Measurements from ENCODE around the gene ABHD2.
"Not testable (repeated sequence)": the region's sequence is repeated elsewhere in the genome, so short reads cannot be mapped to it uniquely, and the experiment has no call there.

The ABHD2 gene

GRCh38 chr15:89075846-89076245, 12.4 kb upstream of the ABHD2 start:
- DNase-seq = no peak

- no peak for DNase-seq
Observed at GRCh38 chr15:89077750-89078149, 10.5 kb upstream of the ABHD2 start.

DNA sequence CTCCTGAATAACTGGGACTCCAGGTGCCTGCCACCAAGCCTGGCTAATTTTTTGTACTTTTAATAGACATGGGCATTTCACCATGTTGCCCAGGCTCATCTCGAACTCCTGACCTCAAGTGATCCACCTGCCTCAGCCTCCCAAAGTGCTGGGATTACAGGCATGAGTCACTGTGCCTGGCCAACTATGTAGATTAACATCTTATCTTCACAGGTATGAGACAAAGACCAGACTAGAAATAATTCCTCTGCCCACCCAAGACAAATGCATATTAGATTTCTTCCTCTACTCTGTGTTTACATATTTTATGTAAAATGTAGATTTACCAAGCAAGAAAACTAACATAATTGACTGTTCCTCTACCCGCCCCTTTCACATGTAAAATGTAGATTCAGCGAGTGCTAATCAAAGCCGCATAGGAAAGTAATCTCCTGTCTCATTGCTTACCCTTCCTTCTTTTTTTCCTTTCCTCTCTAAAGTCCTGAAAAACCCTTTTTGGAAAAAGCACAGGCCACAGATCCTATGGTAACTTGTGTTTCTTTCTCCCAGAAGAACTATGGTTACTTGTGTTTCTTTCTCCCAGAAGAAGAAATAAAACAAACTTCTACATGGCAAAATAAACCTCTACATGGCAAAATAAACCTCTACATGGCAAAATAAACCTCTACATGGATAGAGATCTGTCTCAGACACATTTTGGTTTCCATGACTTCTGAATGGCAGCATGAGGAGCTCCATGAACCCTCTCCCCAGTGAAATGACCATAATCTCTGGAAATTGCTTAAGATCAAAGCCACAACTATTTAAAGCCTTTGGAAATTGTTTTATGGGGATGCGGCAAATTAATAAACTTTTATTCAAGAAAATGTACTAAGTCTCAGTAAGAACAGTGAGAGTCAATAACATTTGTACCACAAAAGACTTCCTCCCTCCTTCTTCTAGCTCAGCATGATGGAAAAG, 9.1 kb upstream of the ABHD2 start:
- DNase-seq = no peak

GRCh38 chr15:89081878-89082277, 6.4 kb upstream of the ABHD2 start:
- no peak for DNase-seq

- no peak for DNase-seq
Observed at GRCh38 chr15:89083246-89083645, 5.0 kb upstream of the ABHD2 start.

DNA sequence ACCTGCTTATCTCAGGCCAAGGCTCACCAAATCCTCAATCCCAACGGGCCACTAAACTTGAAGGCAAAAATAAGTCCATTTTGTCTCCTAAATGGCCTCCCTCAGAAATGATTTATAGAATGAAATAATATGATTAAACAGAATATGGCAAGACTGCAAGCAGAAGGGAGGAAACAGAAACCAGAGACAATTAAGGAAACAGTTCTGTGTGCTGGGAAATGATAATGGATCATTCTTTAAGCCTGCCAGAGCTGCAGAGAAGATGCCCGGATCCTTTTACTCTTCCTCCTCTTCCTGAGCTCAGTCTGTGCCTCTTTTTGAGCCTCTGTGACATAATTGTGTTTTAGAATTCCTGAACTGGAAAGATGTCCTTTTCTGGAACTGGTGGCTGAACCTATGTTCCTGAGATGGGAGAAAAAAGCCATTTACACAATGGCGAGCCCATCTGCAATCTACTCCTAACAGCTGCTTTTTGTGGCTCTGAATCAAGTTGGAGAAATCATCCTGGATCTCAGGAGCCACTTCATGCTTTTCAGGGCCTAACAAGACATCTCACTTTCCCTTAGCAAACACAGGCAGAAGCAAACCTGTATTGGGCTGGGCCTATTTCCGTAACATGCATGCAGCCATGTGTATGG, 2.8 kb upstream of the ABHD2 start:
- no peak for DNase-seq

DNA sequence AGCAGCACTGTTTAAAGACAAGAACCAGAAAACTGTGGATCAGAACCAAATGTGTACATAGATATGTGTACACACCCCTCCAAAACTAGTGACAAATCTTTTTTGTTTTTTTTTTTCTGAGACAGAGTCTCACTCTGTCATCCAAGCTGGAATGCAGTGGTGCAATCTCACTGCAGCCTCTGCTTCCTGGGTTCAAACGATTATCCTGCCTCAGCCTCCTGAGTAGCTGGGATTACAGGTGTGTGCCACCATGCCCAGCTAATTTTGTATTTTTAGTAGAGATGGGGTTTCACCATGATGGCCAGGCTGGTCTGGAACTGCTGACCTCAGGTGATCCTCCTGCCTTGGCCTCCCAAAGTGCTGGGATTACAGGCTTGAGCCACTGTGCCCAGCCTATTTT, 2.3 kb upstream of the ABHD2 start:
- DNase-seq = not testable (repeated sequence)

DNA sequence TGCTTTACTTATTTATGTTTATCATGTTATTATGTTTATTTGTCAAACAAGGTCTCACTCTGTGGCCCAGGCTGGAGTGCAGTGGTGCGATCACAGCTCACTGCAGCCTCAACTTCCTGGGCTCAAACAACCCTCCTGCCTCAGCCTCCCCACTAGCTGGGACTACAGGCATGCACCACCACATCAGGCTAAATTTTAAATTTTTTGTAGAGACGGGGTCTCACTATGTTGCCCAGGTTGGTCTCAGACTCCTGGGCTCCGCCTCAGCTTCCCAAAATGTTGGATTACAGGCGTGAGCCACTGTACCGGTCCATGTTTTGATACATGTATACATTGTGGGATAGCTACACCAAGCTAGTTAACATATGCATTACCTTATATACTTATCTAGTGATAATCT, 1.9 kb upstream of the ABHD2 start:
- DNase-seq = not testable (repeated sequence)

GRCh38 chr15:89087161-89087829, 961 bp upstream of the ABHD2 start:
- DNase-seq = no peak

GRCh38 chr15:89088605-89089315, 504 bp downstream of the ABHD2 start:
- no peak for DNase-seq

- no peak for DNase-seq
Observed at GRCh38 chr15:89089316-89090230, 1.3 kb downstream of the ABHD2 start.

GRCh38 chr15:89090791-89091626, 2.8 kb downstream of the ABHD2 start:
- peak; percentile 49 for DNase-seq

- no peak for DNase-seq
Observed at GRCh38 chr15:89091627-89092220, 3.5 kb downstream of the ABHD2 start.

GRCh38 chr15:89093509-89093908, 5.3 kb downstream of the ABHD2 start:
- no peak for DNase-seq

DNA sequence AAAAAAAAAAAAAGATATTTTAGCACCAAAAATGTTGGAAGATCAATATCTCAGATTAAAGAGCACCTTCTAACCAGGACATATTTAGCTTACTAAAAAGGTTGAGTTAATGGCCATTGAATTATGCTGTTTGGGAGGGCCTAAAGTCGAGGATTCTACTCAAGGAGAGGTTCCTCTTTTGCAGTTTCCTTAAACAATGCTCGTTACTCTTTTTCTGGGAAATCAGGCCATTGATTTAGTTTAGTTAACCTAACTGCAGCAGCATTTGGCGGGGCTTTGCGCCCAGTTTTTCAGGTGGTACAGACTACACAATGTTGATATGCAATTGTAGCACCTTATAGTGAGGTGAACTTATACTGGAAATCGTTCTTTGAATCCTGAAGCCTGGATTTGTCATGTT, 6.8 kb downstream of the ABHD2 start:
- DNase-seq = no peak

GRCh38 chr15:89095556-89095955, 7.3 kb downstream of the ABHD2 start:
- DNase-seq = no peak

DNA sequence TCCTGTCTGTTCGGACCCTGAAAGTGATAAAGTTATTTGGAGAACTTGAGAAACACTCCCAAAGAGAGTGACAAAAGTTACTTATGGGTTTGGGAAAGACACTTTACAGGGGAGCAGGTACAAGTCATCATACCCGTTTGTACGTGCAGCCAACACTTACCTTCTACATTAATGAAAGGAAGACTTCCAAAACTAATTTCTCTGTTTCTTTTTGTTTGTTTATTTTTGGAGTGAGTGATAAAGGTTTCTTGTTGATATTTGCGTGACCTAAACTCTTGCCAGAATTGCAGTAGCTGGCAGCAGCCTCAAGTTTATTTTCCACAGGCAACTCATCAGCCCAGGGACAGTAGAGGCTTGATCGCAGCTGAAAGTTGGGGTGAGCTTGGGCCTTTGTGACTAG, 8.4 kb downstream of the ABHD2 start:
- DNase-seq = no peak

- no peak for DNase-seq
Observed at GRCh38 chr15:89097313-89097712, 9.1 kb downstream of the ABHD2 start.

DNA sequence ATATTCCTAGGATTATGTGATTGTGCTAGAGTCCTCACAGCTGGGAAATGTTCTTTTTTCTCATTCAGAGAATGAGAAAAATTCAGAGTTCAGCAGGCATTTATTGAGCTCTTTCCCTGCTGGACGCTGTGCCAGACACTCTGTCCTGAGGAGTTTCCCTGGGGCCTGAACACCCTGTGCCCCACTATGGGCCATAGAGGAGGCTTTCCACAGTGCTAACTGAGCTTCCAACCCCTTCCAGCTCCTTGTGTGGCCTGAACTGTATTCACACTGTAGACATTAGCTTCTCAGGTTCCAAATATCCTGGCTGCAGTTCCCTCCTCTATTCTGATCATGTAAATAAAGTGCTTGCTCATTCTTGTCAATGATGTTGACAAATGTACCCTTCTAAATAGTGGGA, 10.0 kb downstream of the ABHD2 start:
- no peak for DNase-seq

DNA sequence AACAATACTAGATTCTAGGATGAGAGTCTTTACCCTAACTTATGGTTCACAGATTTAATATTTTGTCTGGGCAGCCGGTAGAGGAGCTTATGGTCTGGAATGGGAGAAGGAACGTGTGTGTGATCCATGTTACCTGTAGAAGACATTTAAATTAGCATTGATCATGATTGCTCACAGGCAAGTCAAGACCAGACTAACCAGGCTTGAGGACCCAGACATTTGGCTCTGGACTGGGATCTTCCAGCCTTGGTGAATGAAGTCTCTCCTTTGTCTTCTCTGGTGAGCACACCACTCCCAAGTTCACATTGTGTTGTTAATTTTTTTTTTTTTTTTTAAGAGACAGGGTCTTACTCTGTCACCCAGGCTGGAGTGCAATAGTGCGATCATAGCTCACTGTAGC, 11.7 kb downstream of the ABHD2 start:
- no peak for DNase-seq

All from activated CD8-positive, alpha-beta memory T cell treated with anti-CD3 and anti-CD28 coated beads, Interleukin-2, amount 50 U/mL, for 4 hours (primary cell).